Occipital lobe (tissue), 2 donors: Measurements from ENCODE around the gene STK38. TPM values are rescaled to one million over a fixed set of nuclear protein-coding genes. Genes with fewer than 3 reads are reported as not detected.

Source experiments
- DNase-seq: peaks from one replicate; lab custom pipeline; 2025; lab: John Stamatoyannopoulos, UW
- total RNA-seq: library from RNA; depleted of rRNA; stranded (reverse); fragments of >200 nt; gene quantifications from one replicate; pipeline ENCODE4 v1.2.3, GENCODE V29; 2014

Gene STK38
- total RNA-seq, 1 donor from 2014 or later, result 11.9 TPM

DNA sequence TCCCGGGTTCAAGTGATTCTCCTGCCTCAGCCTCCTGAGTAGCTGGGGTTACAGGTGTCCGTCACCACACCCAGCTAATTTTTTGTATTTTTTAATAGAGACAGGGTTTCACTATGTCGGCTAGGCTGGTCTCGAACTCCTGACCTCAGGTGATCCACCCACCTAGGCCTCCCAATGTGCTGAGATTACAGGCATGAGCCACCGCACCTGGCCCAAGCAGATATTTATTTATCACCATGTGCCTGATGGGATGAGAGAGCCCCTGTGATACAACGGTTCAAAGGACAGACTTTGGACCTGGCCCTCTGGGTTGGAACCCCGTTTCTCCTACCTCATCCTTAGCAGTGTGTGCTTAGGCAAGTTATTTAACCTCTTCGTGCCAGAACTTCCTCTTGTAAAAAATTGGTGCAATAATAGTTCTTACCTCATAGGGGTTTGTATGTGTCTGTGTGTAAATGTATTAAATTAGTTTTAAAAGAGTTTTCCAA lies 19.2 kb upstream of the STK38 start:
- no peak for DNase-seq

DNA sequence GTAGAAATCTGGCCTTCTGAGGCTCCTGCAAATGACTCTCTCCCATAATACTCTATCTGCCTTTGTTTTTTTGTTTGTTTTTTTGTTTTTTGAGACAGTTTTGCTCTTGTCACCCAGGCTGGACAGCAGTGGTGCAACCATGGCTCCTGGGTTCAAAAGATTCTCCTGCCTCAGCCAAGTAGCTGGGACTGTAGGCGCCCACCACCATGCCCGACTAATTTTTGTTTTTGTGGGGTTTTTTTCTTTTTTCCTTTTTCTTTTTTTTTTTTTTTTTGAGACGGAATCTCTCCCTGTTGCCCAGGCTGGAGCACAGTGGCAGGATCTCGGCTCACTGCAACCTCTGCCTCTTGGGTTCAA lies 16.6 kb upstream of the STK38 start:
- no peak for DNase-seq

DNA sequence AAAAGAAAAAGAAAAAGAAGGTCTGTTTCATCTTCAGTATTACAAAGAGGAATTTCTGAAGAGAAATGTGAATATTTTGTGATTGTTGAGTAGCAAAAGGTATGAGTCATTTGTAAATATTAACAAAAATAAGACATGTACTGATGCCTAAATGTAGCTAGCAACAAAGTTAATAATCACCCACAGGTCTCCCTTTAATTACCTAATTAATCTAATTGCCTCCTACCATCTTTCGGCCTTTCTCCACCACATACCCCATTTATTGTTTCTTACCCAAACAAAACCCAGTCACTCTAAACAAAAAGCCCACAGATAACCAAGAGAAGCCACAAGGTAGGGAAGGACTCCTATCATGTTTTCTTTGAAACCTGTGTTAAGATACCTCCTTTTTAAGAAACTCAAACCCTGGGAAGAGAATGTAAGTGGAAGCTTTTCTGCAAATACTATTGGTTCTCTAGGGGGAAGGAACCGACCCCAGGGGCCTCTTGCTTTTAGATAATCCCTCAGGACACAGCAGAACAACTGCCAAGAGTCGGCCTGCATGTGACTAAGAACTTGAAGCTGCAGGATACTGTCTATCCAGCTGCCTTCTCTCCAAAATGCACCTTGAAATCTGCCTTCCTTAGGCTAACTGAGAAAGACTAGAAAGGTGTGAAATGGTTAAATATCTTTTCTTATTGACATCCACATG lies 16.1 kb upstream of the STK38 start:
- no peak for DNase-seq

DNA sequence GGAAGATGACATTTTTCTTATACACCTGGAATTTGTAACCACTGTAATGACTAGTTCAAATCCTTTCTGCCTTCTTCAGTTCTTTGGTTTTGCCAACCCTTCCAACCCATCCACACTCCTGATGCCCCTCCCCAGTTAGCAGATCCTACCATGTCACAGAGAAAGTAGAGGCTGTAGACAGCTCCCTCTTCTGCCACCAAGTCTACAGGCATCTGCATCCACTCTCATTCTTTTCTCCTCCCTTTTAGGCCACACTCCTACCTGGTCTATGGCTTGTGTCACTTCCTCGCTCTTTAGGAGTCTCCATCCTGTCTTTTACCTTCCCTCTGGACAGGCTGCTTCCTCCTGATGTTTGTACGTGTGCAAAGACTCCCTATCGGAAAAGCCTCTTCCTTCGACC lies 13.5 kb upstream of the STK38 start:
- DNase-seq, result no peak

DNA sequence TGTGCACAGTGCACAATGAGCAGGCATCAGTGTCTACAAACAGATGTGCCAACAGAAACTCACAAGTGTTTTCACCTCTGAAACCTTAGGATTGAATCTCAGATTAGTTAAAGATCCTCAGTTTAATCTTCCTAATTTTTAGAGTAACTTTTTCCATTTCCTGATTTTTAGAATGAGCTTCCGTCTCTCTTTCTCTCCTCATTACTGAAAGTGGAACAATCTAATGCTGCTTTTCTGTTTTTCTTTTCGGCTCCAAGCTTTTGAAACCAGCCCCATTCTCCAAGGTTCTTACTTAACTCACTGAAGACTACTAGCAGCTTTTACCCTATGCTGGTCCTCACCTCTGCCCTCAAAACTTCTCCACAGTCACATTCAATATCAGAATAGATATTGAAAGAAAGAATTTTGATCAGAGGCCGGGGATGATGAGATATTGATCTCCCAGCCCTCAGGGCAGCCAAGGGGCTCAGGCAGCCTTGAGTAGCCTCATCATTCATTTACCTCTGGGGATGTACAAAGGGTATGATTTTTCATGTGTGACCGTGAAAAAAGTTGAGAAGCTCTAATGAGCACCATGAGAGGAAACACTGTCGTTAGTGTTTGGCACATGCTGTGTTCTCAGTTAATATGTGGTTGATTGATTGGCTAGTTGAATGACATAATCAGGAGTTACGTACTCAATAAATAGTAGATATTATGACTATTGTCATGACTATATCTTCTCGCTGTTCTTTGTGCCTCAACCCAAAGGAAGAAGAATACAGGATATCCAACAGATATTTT lies 11.9 kb upstream of the STK38 start:
- no peak for DNase-seq

DNA sequence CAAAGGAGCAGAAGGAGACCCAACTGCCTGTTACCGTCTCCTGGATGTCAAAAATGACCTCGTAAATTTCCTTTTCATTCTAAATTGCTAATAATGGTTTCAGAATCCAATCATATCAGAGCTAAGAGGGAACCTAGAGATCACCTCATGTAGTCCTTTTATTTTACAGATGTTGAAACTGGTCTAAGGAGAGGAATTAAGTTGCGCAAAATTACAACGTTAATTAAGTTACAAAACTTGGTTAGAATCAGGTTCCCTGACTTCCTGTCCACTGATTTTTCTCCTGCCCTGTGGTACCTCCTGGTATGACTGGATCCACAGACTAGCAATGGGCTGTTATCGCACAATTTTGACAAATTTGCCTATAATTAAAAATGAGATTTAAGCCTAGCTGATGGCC lies 9.0 kb upstream of the STK38 start:
- DNase-seq, result no peak

DNA sequence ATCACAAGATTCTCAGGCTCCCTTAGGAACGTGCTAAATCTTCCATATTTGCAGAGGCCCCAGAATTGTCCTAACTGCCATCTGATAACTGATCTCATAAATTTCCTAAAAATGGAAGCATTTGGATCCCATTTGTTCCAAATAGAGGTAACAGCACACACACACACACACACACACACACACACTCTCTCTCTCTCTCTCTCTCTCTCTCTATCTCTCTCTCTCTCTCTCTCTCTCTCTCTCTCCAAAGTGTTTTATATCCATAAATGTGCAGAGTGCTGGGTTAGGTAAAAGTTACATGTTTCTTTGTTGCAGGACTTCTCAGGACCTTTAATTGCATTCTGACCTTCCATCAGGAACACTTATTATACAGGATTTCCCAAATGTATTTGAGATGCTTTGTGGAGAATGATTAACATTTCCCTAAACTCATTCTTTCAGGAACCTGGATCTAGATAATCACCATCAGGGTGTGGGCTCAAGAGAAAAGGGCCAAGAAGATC lies 8.5 kb upstream of the STK38 start:
- no peak for DNase-seq

DNA sequence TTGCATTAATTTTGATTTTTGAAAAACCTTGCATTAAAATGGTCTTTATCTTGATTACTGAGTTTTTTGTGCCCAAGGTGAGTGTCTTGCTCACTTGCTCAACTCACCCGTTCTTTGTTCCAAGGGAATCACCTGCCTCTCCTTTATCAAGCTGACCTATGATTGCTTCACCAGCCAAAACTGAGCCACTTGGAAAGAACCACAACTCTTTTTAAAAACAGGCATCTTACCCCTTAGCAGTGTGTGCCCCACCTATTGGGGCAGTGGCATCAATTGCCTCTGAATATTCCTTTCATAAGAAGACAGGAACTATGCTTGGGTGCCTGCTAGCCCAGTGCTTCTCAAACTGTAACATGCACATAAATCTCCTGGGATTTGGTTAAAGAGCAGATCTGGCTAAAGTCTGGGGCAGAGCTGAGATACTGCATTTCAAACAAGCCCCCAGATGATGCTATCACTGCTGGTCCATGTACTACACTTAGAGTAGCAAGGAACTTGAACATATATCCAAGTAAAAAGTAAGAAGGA lies 3.3 kb upstream of the STK38 start:
- DNase-seq, result no peak

DNA sequence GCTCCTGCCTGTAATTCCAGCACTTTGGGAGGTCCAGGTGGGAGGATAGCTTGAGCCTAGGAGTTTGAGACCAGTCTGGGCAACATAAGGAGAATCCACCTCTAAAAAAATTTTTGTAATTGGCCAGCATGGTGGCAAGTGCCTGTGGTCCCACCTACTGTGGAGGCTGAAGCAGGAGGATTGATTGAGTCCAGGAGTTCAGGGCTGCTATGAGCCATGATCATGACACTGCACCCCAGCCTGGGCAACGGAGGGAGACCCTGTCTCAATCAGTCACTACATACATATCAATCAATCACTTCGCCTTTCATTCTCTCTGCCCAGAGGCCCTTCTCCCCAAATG lies 1.1 kb upstream of the STK38 start:
- DNase-seq, result no peak

DNA sequence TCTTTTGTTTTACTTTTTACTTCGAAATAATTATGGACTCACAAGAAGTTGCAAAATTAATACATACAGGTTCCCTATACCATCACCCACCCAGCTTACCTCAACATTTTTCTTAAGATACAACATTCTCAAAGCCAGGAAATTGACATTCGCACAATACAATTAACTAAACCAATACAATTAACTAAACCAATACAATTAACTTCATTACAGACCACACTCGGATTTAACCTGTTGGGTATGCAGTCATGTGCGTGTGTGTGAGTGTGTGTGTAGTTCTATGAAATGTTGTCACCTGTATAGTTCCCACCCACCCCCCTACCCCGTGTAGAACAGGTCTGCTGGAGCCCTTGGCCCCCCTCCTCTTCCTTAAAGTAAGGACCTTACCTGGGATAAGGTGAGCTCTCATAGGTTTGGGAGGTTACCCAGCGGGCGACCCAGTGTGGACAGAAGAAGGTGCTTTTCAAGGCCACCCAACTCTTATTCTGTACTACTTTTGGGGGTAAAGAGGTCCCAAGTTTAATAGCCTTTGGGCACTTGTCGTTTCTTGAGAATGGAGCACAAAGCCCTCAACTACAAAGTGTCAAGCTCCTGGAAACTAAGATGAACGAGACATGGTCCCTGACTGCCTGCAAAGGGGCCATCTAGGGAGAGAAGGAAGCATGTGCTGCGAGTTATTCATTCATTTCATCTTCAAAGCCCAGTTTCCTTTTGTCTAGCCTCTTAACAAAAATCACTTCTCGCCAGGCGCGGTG lies 544 bp upstream of the STK38 start:
- no peak for DNase-seq

DNA sequence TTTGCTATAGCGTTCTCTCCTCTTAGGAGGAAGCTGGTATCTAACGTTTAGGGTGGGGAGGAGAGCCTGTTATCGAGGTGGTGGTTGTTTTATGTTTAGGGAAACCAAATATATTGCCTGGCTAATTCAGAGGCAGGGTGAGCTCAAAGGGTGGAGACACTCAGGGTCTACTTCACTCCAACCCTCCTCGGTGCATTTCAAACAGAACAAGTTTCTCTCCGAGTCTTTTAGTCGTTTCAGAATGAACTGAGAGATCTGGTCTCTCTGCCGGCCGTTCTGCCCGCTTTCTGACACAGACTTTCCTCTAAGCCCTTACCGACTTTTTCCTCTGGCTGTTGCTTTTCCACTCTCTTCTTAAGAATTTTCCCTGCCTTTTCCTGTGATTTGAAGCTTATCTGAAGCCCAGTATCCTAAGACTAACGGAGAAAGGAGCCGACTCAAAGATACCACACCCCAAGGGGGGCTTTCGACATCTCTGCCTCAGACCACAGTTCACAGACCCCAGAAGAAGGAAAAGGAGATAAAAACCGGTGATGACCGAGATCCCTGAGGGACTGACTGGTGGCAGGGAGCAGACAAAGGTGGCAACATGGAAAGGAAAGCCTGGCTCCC lies 865 bp downstream of the STK38 start:
- DNase-seq, result no peak

DNA sequence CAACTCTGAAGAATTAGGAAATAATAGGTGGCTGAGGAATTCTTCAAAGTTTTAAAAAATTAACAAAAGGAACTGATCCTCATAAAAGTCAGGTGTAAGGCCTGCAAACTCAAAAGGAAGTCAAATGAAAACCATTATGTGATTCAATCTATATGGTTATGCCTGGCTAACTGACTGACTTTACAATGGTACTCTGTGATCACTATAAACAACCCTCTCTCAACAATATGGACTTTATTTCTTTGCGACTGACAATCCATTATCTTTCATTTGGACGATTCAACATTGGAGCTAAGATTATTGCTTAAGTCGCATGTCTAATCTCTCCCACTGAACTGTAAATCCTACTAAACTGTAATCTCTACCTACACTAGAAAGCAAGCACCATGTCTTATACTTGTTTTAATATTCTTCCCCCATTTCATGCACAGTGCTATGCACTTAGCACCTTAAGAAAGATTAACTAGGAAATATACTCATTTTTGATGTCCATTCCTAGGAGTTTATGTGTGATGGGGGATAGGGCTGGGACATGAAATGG lies 1.4 kb downstream of the STK38 start:
- no peak for DNase-seq

DNA sequence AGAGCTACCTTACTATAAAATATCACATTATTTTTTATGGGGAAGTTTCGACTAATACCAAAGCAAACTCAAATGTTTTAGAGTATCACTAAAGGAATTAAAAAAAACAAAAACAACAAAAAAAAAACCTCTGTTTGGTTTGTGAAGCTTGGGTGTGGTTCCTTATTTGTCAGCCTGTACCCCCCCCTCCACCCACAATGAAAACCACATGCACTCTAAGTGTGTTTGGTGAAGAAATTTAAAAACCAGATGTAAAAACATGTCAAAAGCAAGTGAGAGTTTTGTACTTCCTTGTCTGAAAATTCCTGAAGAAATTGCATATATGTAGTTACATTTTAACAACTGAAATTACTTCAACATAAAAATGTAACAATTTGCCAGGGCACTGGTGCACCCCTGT lies 3.1 kb downstream of the STK38 start:
- DNase-seq, result no peak

DNA sequence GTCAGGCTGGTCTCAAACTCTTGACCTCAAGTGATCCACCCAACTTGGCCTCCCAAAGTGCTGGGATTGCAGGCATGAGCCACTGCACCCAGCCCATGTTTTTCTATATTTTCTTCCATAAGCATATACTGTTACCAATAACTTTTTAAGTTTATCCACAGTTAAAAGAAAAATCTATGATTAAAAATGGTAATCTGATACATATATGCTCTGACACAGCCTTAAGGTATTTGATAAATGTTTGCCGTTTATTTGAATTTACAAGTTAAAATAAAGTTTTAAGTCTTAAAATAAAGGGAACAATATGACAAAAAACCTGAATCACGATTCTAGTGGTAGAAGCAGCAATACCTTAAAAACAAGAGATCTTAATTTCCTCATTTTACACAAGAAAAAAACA lies 5.2 kb downstream of the STK38 start:
- DNase-seq, result no peak

DNA sequence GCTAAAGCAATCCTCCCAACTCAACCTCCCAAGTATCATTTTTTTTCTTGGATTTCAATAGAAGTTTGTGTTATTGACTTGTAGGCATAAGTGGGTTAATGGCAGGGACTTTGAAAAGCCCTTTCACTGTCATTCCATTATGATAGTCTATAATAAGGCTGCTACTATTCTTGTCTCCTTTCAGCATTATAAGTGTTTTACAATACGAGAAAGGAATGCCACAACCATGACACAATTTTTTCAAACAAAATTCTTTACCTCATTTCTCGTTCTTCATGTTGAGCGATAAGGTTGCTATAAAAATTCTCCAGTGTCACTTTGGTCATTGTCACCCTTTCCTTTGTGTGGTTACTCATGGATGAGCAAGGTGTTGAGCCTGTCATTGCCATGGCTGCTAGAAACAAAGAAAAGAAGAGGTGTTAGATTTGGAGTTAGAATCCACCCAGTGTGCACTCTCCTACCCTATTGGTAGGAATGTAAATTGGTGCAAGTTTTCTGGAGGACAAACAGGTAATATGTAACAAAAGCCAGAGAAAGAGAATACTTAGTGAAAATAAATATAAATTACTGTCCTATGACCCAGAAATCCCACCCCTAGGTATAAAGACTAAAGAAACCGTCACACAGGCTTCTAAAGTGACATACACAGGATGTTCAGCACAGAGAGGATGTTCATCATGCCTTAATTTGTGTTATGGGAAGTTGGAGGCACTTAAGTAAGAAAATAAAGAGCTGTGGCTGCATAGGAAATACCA lies 7.3 kb downstream of the STK38 start:
- DNase-seq, result no peak

DNA sequence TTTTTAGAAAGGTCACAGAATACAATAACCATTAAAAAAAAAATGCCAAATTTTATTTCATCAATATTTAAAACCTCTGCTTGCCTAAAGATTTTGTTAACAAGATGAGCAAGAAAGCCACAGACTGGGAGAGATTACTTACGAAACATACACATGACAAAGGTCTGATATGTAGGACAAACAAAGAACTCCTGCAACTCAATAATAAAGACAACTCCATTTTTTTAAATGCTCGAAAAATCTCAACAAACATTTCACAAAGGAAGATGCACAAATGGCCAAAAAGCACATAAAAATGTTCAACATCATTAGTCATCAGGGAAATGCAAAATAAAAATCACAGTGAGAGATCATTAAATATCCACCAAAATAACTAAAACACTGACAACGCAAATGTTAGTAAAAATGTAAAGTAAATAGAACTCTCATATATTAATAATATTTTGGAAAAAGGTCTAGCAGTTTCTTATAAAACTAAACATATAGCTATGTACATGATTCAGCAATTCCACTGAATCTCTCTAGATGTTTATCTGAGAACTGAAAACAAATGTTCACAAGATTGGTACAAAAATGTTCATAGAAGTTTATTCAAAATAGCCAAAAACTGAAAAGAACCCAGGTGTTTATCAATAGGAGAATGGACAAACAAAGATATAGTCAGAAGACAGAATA lies 10.3 kb downstream of the STK38 start:
- DNase-seq, result no peak

DNA sequence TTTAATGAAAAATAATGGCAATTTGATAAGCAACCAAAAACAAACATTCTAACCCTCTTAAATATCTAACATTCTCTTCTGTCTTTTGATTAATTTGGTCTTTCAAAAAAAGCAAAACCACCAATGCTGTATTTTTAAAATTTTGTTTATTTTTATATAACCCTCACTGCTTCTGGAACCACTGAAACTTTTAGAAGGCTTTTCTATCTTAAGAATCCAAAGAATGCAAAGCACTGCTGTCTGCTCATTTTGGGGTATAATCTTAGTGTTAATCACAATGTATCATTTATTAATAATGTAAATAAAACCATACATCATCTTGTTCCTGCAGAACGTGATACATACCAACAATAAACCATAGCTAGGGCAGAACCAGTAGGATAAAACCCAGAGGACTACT lies 14.0 kb downstream of the STK38 start:
- DNase-seq, result no peak

DNA sequence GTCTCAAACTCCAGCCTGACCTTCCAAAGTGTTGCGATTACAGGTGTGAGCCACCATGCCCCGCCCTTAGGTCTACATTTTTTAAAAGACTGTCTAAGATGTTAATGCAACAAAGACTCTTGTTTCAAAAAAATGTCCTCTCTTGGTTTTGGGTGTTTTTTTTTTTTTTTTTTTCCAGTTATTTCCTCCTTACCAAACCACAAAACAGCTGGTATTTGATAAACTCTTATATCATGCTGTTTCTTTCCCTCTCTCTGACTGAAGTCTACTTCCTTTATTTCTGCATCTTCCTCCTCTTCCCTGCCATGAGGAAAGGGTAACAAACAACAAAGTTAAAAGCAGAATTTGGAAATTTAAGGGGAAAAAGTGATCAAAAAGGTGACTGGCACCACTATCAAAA lies 21.2 kb downstream of the STK38 start:
- DNase-seq, result no peak

DNA sequence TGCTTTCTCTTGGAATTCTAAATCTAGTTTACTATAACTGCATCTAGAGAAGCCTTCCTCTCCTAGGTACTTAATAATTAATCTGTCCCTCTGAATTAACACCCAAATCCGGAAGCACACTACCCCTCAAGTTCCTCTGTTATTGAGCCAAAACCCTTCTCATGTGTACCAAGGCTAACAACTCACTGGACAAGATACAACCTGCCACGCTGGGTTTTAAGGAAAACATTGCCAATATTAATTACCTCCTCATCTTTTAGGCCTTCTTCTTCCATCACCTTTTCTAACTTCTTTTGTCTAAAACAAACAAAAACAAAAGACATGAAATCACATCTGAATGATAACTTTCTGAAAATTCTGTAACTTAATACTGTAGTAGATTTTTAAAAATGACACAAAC lies 21.9 kb downstream of the STK38 start:
- DNase-seq, result no peak

DNA sequence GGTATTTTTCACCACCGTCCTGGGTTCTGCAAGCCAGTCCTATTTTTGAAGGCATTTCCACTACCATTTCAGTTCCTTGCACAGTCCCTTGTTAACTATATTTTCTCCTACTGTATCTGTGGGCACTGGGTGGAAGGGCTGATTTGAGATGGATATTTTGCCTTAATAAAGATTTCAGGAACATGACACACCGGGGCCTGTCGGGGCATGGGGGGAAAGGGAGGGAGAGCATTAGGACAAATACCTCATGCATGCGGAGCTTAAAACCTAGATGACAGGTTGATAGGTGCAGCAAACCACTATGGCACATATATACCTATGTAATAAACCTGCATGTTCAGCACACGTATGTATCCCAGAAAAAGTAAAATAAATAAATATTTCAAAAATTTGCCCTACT lies 22.4 kb downstream of the STK38 start:
- no peak for DNase-seq
